SKM-1 treated with dmso at 0.1 percent for 144 hours (cell line): ENCODE results near the gene PKMYT1.
"Not testable (repeated sequence)": the region's sequence is repeated elsewhere in the genome, so short reads cannot be mapped to it uniquely, and the experiment has no call there.

Experiments
- DNase-seq: peaks from one replicate; lab custom pipeline; 2025; ENCODE audit not compliant: unreplicated experiment; lab: John Stamatoyannopoulos, UW

PKMYT1 gene

GRCh38 chr16:2962334-2963073, 17.7 kb downstream of the PKMYT1 start:
- no peak for DNase-seq

- DNase-seq = no peak
These were observed 19.8 kb downstream of the PKMYT1 start for GRCh38 chr16:2960183-2961010.

GRCh38 chr16:2959206-2959605, 21.0 kb downstream of the PKMYT1 start:
- no peak for DNase-seq

- DNase-seq = no peak
These were observed 23.7 kb downstream of the PKMYT1 start for GRCh38 chr16:2956579-2956956.

DNA sequence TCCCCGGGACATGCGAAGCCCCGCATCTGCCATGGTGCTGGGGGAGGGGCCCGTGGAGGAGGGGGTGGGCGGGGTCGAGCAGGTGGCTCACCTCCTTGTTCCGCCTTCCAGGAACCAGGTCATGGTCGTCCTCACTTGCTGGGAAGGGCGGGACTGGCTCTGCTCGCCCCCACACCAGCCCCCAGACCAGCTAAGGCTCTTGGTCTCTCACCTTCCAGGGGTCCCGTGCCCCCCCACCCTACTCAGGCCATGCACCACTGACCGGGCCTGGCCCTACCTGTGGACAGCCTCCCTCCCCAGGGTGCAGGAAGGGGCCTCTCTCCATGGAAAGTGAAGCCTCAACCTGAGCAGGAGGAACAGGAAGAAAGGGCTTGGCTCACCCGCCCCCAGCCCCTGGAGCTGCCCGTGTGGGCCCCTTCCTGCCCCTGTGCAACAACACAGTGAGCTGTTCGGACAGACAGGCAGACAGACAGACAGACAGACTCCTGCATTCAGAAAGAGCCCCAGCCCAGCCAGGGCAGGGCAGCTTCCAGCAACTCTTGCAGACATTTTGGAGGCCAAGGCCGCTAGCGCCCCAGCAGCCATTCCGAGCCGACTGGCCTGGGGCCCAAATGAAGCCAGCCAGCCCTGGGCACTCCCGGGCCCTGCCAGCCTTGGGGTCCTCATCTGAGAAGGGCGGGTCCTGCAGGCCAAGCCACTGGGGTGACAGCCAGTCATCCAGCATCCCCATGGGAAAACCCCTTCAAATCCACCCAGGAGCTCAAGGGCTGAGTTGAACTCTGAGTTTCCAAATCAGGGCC, 24.3 kb downstream of the PKMYT1 start:
- peak; percentile 38 for DNase-seq

GRCh38 chr16:2955438-2955778, 24.8 kb downstream of the PKMYT1 start:
- DNase-seq = no peak

DNA sequence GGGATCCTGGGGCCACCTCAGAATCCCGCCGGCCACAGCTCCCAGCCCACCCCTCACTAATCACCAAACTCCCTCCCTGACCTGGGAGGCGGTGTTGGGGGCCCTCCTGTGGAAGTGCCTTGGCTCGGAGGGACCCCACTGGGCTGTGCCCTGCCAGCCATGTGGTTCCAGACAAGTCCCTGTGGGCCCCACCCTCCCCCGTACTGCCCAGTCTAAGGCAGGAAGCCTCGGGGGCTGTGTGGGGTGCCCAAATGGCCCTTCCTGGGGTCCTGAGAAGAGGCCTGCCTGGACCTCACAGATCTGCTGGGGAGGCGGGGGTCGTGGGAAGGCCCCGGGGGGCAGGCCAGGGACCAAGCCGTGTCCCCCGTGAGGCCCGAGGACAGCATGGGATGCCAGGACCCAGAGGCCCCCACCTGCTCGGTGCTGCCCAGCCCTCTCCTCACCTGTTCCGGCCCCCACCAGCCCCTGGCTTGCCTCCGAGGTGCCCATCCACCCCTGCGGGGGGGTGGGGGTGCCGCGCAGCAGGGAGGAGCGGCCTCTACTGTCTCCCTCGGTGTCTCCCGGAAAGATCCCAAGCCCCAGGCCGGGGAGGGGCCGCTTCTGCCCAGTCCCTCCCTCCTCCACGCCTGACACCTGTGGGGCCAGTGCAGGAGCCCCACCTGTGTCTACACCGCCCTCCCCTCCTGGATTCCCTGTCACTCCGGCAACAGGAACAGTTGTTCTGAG, 25.4 kb downstream of the PKMYT1 start:
- no peak for DNase-seq

DNA sequence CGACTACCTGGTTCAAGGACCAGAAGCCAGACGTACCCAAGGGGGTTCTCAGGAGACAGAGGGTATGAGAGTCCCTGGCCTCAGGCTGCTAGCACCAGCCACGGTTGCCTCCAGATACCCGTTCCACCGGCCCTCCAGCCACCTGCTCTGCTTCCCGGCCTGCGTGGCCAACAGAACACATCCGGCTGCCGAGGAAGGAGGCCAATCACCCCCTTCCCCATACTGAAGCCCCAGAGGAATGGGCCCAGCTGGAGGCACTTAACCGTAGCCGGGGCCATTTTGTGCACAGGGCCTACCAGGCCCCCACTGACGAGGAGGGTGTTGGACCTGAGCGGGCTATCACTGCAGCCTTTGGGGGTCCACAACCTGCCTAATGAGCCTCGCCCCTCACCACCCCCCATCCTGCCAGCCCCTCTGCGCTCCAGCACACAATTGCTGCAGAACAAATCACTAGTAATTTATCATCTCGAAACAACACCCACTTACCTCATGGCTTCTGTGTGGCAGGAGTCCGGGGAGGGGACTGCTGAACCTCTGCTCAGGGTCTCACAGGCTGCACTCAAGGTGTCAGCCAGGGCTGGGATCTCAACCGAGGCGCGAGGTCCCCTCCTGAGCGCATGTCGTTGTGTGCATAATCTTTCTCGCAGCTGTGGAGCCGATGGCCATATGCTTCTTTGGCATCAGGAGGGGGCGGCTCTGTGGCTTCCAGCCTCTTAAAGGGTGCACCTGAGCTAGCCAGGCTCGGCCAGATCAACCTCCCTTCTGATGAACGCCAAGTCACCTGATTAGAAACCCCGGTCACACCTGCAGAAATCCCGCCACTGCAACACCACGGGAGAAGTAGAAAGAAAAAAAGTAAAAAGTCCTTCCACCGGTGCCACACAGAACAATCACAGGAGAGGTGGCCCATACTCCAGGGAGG, 26.3 kb downstream of the PKMYT1 start:
- DNase-seq = no peak

GRCh38 chr16:2952679-2953078, 27.6 kb downstream of the PKMYT1 start:
- no peak for DNase-seq

GRCh38 chr16:2950773-2951172, 29.5 kb downstream of the PKMYT1 start:
- no peak for DNase-seq

GRCh38 chr16:2950353-2950724, 29.9 kb downstream of the PKMYT1 start:
- DNase-seq = no peak

DNA sequence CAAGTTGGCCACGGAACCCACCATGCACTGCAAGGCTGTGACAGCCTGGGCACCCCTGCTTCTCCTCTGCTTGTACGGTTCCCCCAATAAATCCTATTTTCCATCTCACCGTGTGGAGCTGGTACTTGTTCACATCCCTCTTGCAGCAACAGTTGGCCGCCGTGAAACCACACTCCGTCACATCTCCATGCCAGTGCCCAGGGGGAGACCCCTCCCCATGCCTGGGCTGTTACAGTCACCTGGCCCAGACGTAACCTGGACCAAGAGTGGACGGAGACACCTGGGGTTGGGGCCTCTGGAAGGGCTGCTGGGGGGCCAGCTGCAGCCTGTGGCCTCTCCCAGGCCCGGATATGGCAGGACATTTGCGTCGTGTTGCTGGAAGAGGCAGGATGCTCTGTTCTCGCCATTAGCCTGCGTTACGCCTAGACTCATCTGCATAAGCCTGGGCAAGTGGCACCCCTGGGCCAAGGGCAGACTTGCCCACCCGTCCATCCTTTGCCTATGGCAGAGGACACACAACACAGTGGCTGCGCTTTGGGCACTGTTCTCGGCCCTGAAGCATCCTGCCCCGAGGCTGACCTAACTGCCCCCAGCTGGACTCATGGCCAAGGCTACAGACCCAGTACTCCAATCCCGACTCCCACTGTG, 30.4 kb downstream of the PKMYT1 start:
- no peak for DNase-seq

DNA sequence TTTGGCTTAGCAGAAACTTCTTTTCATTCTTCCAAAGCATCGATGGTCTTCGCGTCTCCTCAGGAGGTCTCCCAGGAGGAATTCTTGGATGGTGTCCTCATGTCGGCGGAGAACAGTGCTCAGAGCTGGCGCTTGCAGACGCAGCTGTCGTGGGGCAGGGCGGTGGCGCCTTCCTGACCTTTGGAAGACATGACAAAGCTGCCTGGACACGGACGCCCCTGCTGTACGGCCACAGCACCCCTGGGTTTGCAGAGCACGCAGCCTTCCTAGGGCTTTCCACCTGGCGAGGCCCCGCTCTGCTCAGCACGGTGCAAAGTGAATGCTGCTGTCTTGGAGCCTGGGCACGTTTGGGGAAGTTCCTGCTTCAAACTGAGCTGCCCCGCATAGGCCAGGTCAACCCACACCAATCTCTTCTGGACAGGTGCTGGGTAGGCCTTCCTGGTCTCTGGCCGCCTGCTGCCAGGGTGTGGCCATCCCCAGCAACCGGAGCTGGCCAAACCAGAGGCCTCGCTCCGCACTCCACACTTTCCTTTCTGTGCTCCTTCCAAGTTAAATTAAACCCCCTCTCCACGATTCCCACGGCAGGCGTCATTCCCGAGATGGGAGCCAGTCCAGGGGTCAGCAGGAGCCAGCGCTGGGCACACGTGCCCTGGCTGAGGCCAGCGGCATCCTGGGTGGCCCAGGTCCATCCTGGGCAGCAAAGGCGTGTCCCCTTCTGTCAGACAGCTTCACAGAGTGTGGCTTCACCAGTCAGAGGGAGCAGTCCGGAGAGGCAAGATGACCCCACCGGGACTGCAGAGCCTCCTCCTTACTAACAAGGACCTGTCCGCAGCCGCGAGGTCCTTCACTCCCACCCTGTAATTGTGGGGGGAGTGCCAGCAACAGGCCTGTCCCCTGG, 31.2 kb downstream of the PKMYT1 start:
- DNase-seq = no peak

- no peak for DNase-seq
These were observed 33.6 kb downstream of the PKMYT1 start for GRCh38 chr16:2946649-2947048.

- not testable (repeated sequence) for DNase-seq
These were observed 36.5 kb downstream of the PKMYT1 start for GRCh38 chr16:2943716-2944115.

- no peak for DNase-seq
These were observed 38.2 kb downstream of the PKMYT1 start for GRCh38 chr16:2942045-2942444.

DNA sequence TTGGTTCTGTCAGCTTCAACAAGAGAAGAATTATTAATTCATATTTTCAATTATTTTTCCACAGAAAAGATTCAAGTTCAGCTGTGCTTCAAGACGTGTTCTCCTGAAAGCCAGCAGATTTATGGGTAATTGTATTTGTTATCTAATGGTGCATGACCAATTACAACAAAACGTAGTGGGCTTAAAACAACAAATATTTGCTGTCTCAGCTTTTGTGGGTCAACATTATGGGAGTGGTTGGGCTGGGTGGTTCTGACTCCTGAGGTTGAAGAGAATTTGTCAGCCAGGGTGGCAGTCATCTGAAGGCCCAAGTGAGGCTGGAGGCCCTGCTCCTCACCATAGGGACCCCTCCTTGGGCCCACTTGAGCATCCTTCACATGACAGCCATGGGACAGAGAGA, 40.3 kb downstream of the PKMYT1 start:
- DNase-seq = no peak

DNA sequence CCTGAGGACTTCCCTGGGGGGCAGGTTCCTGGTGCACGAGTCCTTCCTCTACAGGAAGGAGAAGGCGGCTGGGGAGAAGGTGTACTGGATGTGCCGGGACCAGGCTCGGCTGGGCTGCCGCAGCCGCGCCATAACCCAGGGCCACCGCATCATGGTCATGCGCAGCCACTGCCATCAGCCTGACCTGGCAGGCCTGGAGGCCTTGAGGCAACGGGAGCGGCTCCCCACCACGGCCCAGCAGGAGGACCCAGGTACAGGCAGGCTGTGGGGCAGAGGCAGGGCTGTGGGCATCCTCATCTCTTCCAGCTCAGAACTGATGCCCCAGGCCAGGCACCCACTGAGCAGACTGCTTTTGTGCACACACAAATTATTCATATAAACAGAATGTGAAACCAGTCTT, 42.0 kb downstream of the PKMYT1 start:
- DNase-seq = no peak

DNA sequence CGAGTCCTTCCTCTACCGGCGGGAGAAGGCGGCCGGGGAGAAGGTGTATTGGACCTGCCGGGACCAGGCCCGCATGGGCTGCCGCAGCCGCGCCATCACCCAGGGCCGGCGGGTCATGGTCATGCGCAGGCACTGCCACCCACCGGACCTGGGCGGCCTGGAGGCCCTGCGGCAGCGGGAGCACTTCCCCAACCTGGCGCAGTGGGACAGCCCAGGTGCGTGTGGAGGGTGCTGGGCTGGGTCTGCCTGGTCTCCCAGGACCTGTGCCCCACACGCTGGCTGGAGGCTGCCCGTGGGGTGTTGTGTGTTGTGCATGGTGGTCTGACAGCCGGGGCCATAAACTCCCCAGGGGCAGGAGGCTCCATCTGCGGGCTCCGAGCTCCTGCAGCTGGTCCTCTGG, 43.1 kb downstream of the PKMYT1 start:
- DNase-seq = no peak
